CD4-positive, alpha-beta T cell treated with Interleukin-6 at 100 ng/mL for 8 hours (primary cell): ENCODE data around the gene C6orf62.
A peak's percentile ranks its signal among the peaks of the same experiment; 100 is the strongest.
"Not testable (repeated sequence)": the region's sequence is repeated elsewhere in the genome, so short reads cannot be mapped to it uniquely, and the experiment has no call there.

ENCODE experiments used
- DNase-seq: peaks from one replicate; pipeline ENCODE4 v3.0.0-alpha.2; 2020; ENCODE audit warnings: mixed read lengths, low spot score

C6orf62 gene

GRCh38 chr6:24719125-24719971 is at the start of gene C6orf62:
Gene C6orf62 (minus strand): TSS chr6:24719154. CDS start chr6:24718668, 486 bp downstream.
- DNase-seq: peak; percentile 32

- no peak for DNase-seq
Observed at GRCh38 chr6:24768361-24768760, 49.4 kb upstream of the C6orf62 start.

GRCh38 chr6:24766680-24767462 is 47.9 kb upstream of the C6orf62 start:
- peak; percentile 31 for DNase-seq

- not testable (repeated sequence) for DNase-seq
Observed at GRCh38 chr6:24765968-24766367, 47.0 kb upstream of the C6orf62 start.

GRCh38 chr6:24764833-24765828 is 46.2 kb upstream of the C6orf62 start:
- DNase-seq: not testable (repeated sequence)

- DNase-seq: no peak
Observed at GRCh38 chr6:24763578-24763977, 44.6 kb upstream of the C6orf62 start.

GRCh38 chr6:24761851-24762250 is 42.9 kb upstream of the C6orf62 start:
- DNase-seq: no peak

- no peak for DNase-seq
Observed at GRCh38 chr6:24761193-24761835, 42.4 kb upstream of the C6orf62 start.

GRCh38 chr6:24760210-24760609 is 41.3 kb upstream of the C6orf62 start:
- DNase-seq: no peak

- DNase-seq: no peak
Observed at GRCh38 chr6:24759718-24760117, 40.8 kb upstream of the C6orf62 start.

- DNase-seq: no peak
Observed at GRCh38 chr6:24757611-24758010, 38.7 kb upstream of the C6orf62 start.

GRCh38 chr6:24755279-24755678 is 36.3 kb upstream of the C6orf62 start:
- DNase-seq: no peak

GRCh38 chr6:24754378-24754777 is 35.4 kb upstream of the C6orf62 start:
- DNase-seq: not testable (repeated sequence)

GRCh38 chr6:24753545-24753944 is 34.6 kb upstream of the C6orf62 start:
- DNase-seq: no peak

GRCh38 chr6:24752917-24753492 is 34.1 kb upstream of the C6orf62 start:
- DNase-seq: no peak

GRCh38 chr6:24752503-24752902 is 33.5 kb upstream of the C6orf62 start:
- no peak for DNase-seq

GRCh38 chr6:24750878-24751277 is 31.9 kb upstream of the C6orf62 start:
- DNase-seq: not testable (repeated sequence)

- DNase-seq: no peak
Observed at GRCh38 chr6:24749297-24749696, 30.3 kb upstream of the C6orf62 start.

GRCh38 chr6:24744911-24745310 is 26.0 kb upstream of the C6orf62 start:
- DNase-seq: no peak

- no peak for DNase-seq
Observed at GRCh38 chr6:24743944-24744335, 25.0 kb upstream of the C6orf62 start.
